ENCODE results near the gene APMAP.

APMAP gene

GRCh38 chr20:24992487-24993205 lies at the start of gene APMAP:
TSS of gene APMAP (minus strand) at chr20:24992751. CDS start at chr20:24992688, 63 bp downstream.
- H3K27ac ChIP-seq, result peak within 1 kb of the TSS; percentile 72
- peak; percentile 39 for DNase-seq (ENCODE audit: low read depth, low spot score)

GRCh38 chr20:25041813-25042530 lies 49.4 kb upstream of the APMAP start:
- no peak for DNase-seq (ENCODE audit: low read depth, low spot score)
- no peak overlapping the region for H3K27ac ChIP-seq

- no peak for DNase-seq (ENCODE audit: low read depth, low spot score)
- H3K27ac ChIP-seq, result no peak overlapping the region
Measured at GRCh38 chr20:25040438-25040831, 47.9 kb upstream of the APMAP start.

- no peak for DNase-seq (ENCODE audit: low read depth, low spot score)
- H3K27ac ChIP-seq, result no peak overlapping the region
Measured at GRCh38 chr20:25039697-25040437, 47.3 kb upstream of the APMAP start.

- H3K27ac ChIP-seq, result no peak overlapping the region
- DNase-seq (ENCODE audit: low read depth, low spot score), result no peak
Measured at GRCh38 chr20:25038591-25039015, 46.1 kb upstream of the APMAP start.

- DNase-seq (ENCODE audit: low read depth, low spot score), result no peak
- H3K27ac ChIP-seq, result no peak overlapping the region
Measured at GRCh38 chr20:25038103-25038410, 45.5 kb upstream of the APMAP start.

- DNase-seq (ENCODE audit: low read depth, low spot score), result no peak
- H3K27ac ChIP-seq, result no peak overlapping the region
Measured at GRCh38 chr20:25037288-25038102, 44.9 kb upstream of the APMAP start.

GRCh38 chr20:25036331-25036936 lies 43.9 kb upstream of the APMAP start:
- DNase-seq (ENCODE audit: low read depth, low spot score), result no peak
- H3K27ac ChIP-seq, result no peak overlapping the region

GRCh38 chr20:25035921-25036320 lies 43.4 kb upstream of the APMAP start:
- H3K27ac ChIP-seq, result no peak overlapping the region
- DNase-seq (ENCODE audit: low read depth, low spot score), result no peak

GRCh38 chr20:25033924-25034300 lies 41.4 kb upstream of the APMAP start:
- DNase-seq (ENCODE audit: low read depth, low spot score), result no peak
- no peak overlapping the region for H3K27ac ChIP-seq

GRCh38 chr20:25033265-25033923 lies 40.8 kb upstream of the APMAP start:
- DNase-seq (ENCODE audit: low read depth, low spot score), result no peak
- H3K27ac ChIP-seq, result no peak overlapping the region

- DNase-seq (ENCODE audit: low read depth, low spot score), result no peak
- no peak overlapping the region for H3K27ac ChIP-seq
Measured at GRCh38 chr20:25032478-25033264, 40.1 kb upstream of the APMAP start.

- no peak overlapping the region for H3K27ac ChIP-seq
- no peak for DNase-seq (ENCODE audit: low read depth, low spot score)
Measured at GRCh38 chr20:25032065-25032477, 39.5 kb upstream of the APMAP start.

GRCh38 chr20:25031241-25031640 lies 38.7 kb upstream of the APMAP start:
- DNase-seq (ENCODE audit: low read depth, low spot score), result no peak
- no peak overlapping the region for H3K27ac ChIP-seq

- no peak for DNase-seq (ENCODE audit: low read depth, low spot score)
Measured at GRCh38 chr20:25030649-25031207, 38.2 kb upstream of the APMAP start.

GRCh38 chr20:25030007-25030648 lies 37.6 kb upstream of the APMAP start:
- no peak for DNase-seq (ENCODE audit: low read depth, low spot score)

More at GRCh38 chr20:25030649-25031207, 38.2 kb upstream of the APMAP start:
- no peak overlapping the region for H3K27ac ChIP-seq

GRCh38 chr20:25025986-25026605 lies 33.5 kb upstream of the APMAP start:
- H3K27ac ChIP-seq, result no peak overlapping the region

More at GRCh38 chr20:25030007-25030648, 37.6 kb upstream of the APMAP start:
- H3K27ac ChIP-seq, result no peak overlapping the region

More at GRCh38 chr20:25025986-25026605, 33.5 kb upstream of the APMAP start:
- DNase-seq (ENCODE audit: low read depth, low spot score), result no peak

Measured in epithelial cell of prostate (primary cell).